Activated CD8-positive, alpha-beta memory T cell treated with anti-CD3 and anti-CD28 coated beads for 48 hours (primary cell): ENCODE data around the gene RNF212B.

Experiments
- DNase-seq, 3 experiments: peaks; one replicate each; pipeline ENCODE4 v3.0.0-alpha.2; 2020; ENCODE audit warnings: low read depth in 2 of 3, low spot score in 2 of 3

The RNF212B gene

DNA sequence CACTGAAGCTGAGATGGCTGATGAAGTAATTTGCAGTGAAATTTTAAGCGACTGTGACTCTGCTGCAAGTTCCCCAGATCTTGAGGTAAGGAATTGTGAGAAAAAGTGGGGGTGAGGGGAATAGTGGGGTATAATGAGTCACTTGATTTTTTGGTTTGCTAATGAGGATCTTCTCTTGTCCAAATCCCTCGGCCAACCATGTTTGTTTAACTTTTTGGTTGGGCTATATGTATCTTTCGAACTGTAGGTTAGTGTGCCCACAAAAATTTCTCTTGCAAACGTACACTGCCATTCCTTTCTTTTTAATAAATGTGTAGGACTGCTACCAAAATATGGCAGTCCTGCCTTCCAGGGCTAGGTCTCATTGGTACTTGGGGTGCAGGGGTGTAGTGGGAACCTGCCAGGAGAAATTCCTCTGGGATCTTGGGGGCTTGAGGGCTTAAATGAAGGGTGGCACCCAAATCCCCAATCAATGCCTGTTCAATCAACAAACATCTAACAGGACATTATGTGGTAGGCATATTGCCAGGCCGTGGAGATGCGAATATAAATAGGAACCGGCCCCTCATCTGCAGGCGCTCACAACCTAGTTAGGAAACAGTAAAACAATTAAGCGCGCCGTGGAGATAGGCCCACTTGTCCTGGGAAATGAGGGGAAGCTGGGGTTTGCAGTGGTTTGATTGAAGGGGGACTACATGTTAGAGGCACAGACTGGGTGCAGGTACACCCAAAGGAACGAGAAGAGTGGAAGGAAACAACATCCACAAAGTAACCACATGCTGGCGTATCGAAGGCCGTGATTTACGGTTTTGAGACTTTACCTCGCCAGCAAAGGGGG lies 82.2 kb downstream of the RNF212B start:
- no peak for DNase-seq

GRCh38 chr14:23320584-23321571 lies 83.1 kb downstream of the RNF212B start, which contains the start of gene PABPN1:
Gene PABPN1 (plus strand): TSS chr14:23321457. CDS start chr14:23321470, 13 bp downstream.
- DNase-seq: peak; percentile 78 to 93 (median 84)

DNA sequence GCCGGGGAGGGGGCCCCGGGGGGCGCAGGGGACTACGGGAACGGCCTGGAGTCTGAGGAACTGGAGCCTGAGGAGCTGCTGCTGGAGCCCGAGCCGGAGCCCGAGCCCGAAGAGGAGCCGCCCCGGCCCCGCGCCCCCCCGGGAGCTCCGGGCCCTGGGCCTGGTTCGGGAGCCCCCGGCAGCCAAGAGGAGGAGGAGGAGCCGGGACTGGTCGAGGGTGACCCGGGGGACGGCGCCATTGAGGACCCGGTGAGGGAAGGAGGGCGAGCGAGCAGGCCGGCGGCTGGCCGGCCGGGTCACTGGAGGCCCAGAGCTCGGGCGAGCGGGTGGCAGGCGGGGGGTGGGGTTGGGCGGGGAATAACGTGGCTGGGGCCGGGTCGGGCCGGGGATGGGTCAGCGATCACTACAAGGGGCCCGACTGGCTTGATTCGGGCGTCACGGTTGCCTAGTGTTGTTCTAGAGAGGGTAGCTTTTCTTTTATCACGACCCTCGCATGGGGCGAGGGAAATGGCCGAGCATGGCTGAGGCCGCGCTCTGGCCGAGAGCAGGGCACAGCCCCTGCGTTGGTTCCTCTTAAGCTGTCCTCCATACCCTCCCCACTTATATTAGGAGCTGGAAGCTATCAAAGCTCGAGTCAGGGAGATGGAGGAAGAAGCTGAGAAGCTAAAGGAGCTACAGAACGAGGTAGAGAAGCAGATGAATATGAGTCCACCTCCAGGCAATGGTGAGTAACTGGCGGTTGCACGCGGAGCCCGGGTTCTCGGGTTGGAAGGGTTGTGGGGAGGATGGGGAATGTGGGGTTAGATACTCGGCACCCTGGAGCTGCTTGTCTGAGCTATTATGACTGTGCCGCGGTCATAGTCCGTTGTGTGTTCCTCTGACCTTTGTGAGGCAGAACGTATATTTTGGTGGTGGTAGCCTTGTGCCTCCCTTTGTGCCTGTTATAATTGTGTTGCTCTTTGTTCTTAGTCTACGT lies 84.1 kb downstream of the RNF212B start:
- DNase-seq: peak in 2 of 3 experiments; percentile 26 to 34
